GM04504 (cell line): ENCODE results near the gene TMEM134.
"Not testable (repeated sequence)": the region's sequence is repeated elsewhere in the genome, so short reads cannot be mapped to it uniquely, and the experiment has no call there.

Experiments
- DNase-seq: peaks from one replicate; pipeline ENCODE4 v3.0.0-alpha.2; 2012; ENCODE audit warnings: low read depth

TMEM134 gene

DNA sequence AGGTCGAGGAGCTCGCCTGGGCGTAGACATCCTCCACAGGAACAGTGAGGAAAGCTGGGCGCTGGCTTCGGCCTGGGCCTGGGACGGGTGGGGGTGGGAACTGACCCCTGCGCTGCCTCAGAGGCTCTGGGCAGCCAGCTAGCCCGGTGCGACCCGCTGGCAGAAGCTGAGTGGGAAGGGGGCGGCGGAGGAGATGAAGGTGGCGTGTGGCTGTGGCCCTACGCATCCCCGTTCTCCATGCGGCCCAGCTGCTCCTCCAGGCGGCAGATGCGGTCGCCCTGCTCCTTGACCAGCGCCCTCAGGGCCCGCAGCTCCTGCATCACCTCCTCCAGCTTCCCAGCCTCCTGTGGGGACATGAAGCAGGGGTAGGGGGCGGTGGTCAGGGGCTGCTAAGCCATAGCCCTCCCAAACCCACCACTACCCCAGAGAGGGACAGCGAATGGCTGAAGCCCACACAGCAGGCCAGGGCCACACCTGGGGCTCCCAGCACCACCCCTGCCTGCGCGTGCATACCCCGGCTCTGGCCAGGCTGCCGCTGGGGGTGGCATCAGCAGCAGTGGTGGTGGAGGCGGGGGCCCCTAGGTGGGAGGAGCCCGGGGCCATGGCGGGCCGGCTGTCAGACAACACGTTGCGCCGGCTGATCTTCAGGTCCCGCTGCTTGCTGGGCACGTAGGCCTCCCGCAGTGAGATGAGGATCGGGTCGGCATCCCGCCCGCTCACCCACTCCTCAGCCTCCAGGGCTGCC is 30.7 kb downstream of the TMEM134 start:
- DNase-seq: no peak

DNA sequence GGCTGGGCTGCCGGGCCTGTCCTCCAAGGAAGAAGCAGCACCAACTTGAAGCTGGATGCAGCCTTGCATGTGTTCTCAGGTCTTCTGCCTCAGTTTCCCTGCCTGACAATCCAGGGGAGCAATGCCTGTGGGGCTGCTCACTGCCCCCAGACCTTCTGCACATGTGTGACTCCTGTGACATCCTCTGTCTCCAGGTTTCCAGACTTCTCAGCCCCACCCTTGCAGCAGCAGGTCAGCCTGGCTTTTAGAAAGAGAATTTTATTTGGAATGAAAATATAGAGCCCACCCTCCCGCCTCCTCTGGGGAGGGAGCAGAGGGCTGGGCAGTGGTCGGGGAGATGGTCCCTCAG is 31.3 kb downstream of the TMEM134 start:
- no peak for DNase-seq

DNA sequence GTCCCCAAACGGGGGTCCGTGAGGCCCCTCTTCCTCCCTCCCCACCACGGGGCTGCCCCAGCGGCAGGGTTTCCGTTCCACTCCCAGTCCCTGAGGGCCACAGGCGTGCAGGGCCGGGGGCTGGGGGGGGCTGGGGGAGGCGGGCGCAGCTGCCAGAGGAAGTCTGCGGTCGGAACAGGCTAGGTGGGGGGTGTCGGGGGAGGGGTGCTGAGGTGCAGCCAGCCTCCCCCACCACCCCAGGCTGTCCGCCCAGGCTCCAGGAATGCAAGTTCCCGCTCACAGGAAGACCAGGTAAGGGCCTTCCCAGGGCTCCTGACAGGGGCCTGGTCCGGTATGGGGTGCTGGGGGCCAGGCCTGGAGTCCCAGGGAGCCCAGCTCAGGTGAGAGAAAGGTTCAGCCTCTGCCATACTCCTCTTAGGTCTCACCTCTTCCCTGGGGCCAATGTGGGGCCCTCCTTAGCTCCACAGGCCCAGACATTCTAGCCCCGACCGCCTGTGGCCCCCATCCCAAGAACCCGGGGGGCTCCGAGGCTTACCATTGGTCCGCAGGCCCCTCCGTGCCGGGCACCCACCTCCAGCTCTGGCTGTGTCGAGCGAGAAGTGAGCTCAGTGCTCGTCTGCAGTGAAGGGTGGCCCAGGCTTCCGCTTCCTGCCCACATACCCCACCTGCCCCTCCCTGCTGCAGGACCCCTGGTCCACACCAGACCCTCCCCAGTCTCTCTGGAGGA is 31.8 kb downstream of the TMEM134 start, which contains the start of gene PTPRCAP:
Gene PTPRCAP, minus strand, starts transcription at position 601 of the 727 bp plus-strand sequence. Its CDS starts 63 bp downstream, at position 538.
- no peak for DNase-seq

DNA sequence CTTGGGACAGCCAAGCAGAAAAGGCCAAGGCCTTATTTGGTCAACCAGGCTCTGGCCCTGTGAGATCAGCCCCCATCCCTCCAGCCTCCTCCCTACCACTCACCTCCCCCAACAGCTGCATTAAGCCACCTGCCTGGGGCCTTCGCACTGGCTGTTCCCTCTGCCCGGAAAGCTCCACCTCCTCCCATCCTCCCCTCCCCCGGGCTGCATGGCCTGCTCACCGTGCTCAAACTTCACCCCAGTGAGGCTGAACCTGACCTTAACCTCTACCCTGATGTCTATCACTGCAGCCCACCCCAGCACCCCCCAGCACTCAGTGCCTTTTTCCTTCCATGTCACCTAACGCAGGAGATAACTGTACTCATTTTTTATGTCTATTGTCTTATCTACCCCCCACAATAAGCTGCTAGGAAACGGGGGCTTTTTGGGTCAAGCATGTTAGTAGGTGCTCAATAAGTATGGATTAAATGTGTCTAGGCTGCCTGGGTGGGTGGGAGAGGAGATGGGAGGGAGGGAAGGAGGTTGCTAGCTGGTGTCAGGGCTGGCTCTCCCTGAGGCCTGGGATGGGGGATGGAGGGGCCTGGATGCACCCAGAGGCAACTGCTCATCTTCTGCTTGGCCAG is 32.5 kb downstream of the TMEM134 start:
- DNase-seq: no peak

DNA sequence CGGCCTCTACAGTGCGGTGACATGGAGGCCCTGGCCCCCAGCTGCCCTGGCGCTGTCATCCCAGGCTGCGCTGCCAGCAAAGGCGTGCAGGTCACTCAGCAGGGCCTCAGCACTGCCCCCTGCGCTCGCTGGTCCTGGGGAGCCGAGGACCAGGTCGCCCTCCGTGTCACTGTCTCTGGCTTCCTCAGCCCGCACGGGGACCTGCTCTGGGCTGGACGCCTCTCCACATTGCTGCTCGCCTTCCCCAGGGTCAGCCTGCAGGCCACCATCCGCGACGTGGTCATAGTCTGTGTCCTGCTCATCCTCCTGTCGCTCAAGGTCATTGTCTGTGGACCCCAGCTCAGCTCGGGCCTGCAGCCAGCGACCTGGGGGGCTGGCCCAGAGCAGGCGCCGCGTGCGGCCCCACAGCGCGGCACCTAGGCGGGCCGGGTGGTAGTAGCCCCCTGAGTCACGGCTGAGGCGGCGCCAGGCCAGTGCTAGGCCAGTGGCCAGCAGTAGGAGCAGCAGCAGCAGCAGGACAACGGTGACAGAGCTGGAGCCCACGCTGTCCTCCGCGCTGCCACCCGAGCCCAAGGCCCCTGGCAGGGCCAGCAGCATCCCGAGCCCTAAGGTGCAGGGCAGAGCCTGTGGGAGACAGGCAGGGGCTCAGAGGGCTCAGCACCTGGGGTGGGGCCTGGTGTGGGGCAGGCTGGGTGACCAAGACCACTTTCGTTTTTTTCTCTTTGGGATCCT is 33.2 kb downstream of the TMEM134 start:
- DNase-seq: no peak

DNA sequence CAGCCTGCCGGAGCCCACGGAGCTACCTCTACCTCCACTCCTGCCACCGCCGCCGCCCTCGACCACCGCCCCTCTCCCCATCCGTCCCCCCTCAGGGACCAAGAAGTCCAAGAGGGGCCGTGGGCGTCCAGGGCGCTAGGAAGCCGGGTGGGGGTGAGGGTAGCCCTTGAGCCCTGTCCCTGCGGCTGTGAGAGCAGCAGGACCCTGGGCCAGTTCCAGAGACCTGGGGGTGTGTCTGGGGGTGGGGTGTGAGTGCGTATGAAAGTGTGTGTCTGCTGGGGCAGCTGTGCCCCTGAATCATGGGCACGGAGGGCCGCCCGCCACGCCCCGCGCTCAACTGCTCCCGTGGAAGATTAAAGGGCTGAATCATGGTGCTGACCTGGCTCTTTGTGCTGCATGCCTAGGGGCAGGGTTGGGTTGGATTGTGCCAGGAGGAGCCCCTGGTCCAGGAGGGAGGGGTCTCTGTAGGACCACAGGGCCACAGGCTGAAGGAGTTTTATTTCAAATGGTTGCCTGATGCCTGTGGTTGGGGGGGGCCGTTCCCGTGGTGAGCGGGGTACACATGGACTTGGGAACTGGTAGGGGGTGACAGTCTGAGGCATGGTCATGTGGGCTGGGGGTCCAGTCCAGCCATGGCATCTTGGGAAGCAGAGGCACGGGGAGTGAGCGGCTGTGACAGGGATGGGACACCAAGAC is 33.9 kb downstream of the TMEM134 start:
- no peak for DNase-seq

DNA sequence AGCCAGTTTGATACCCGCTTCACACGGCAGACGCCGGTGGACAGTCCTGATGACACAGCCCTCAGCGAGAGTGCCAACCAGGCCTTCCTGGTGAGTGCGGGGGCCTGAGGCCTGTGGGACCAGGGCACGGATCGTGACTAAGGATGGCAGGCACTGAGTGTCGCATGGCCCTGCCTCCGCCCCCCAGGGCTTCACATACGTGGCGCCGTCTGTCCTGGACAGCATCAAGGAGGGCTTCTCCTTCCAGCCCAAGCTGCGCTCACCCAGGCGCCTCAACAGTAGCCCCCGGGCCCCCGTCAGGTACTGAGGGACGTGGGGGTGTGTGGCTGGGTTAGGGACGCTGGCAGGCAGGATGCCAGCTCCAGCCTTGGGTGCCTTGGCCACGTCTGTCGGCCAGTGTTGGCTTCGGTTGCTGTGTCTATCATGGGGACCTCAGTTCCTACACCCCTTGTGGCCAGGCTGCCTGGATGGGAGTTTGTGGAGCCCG is 34.6 kb downstream of the TMEM134 start:
- DNase-seq: no peak

DNA sequence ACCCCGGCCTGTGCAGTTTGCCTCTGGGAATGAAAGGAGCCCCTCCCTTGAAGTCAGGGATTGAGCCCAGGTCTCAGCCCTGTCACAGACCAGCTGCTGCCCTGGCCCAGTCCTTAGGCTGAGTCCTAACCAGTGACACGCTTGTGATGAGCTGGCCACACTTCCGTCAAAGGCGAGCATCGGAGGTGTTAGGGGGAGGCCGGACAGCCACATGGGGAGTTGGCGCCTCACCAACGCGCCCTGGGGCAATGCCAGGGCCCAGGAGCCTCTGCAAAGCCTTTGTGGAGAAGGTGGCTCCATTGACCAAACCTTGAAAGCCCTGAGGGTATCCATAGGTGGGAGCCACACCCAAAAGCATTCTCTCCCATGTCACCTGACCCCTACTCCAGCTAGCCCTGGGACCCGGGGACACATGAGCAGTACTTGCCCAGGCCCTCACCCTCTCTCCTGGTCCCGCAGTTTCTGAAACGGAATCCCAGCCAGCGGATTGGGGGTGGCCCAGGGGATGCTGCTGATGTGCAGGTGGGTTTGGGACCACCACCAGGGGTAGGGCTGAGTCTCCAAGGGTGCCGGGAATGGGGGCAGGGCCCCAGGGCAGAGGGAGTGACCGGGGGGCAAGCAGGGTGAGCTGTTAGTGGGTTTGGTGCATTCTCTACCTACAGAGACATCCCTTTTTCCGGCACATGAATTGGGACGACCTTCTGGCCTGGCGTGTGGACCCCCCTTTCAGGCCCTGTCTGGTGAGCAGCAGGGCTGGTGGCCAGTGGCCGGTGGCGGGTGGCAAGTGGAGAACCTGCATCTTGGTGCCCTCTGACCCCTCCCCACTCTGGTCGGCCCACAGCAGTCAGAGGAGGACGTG is 35.3 kb downstream of the TMEM134 start:
- DNase-seq: no peak

DNA sequence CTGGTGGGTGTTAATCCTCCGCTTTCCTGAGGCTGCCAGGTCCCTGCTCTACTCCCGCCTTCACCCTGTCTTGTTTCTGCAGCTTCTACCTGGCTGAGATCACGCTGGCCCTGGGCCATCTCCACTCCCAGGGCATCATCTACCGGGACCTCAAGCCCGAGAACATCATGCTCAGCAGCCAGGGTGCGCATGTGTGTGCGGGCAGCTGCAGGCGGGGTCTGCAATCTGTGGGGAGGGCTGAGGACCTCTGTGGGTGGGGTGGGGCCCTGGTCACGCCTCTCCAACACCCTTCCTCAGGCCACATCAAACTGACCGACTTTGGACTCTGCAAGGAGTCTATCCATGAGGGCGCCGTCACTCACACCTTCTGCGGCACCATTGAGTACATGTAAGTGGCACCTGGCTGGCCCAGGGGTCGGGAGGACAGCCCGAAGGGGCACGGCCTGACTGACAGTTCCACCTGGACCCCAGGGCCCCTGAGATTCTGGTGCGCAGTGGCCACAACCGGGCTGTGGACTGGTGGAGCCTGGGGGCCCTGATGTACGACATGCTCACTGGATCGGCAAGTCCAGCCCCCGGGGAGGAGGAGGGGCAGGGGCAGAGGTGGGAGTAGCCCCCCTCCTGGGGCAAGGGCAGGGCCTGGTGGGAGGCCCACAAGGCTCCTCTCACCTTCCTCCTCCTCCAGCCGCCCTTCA is 36.2 kb downstream of the TMEM134 start:
- no peak for DNase-seq

DNA sequence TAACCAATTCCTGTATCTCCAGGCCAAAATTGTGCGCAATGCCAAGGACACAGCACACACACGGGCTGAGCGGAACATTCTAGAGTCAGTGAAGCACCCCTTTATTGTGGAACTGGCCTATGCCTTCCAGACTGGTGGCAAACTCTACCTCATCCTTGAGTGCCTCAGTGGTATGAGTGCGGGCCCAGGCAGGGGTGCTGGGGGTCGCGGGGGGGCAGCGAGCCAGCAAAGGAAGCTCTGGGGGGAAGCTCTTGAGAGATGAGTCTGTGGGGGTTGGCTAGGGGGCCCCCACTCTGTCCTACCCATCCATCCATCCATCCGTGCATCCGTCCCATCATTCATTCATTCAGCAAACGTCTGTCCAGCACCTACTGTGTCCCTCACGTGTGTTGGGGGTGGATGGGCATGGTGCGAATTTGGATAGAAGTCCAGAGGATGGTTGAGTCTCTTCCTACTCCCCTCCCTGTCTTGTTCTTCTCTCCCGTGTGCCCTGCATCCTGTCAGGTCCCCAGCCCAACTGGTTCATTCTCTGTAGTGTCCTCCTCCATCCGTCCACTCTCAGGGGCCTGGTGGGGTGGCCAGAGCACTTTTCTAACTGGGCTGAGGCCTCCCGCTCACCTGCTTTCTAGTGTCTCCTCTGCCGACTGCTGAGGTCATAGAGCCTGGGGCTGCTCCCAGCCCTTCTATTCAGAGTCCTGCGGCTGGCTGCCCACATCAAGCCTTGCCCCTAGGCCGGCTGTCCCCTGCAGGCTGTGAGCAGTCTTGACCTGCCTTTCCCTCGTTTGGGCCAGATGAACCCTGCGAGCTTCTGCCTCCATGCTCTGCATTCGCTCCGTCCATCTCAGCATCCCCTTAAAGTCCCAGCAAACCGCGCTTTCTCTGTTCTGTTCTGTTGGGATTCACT is 37.5 kb downstream of the TMEM134 start:
- DNase-seq: no peak

DNA sequence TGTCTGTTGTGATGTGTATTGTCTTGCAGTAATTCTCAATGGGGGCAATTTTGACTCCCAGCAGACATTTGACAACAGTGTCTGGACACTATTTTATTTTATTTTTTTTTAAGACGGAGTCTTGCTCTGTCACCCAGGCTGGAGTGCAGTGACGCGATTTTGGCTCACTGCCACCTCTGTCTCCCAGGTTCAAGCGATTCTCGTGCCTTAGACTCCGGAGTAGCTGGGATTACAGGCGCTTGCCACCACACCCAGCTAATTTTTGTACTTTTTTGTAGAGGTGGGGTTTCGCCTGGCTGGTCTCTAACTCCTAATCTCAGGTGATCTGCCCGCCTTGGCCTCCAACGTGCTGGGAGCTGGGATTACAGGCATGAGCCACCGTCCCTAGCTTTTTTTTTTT is 39.3 kb downstream of the TMEM134 start:
- DNase-seq: no peak

DNA sequence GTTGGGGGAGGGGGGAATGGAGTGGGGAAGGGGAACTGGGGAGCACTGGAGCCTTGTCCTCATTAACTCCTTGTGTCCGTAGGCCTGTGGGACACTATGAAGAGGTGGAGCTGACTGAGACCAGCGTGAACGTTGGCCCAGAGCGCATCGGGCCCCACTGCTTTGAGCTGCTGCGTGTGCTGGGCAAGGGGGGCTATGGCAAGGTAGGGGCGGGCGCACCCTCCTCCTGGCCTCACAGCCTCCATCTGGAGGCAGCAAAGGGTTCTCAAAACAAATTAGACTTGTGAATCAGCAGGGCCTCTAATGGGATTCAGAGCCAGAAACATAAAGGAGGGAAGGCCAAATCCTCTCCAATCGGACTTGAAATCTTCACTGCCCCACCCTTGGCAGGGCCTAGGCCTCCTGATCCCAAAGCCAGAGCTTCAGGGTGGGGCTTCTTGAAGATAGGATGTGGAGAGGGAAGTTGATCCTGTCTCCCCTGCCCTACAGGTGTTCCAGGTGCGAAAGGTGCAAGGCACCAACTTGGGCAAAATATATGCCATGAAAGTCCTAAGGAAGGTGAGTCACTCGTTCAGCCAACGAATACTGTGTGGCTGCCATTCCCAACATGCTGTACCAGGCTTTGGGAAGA is 39.9 kb downstream of the TMEM134 start:
- no peak for DNase-seq

DNA sequence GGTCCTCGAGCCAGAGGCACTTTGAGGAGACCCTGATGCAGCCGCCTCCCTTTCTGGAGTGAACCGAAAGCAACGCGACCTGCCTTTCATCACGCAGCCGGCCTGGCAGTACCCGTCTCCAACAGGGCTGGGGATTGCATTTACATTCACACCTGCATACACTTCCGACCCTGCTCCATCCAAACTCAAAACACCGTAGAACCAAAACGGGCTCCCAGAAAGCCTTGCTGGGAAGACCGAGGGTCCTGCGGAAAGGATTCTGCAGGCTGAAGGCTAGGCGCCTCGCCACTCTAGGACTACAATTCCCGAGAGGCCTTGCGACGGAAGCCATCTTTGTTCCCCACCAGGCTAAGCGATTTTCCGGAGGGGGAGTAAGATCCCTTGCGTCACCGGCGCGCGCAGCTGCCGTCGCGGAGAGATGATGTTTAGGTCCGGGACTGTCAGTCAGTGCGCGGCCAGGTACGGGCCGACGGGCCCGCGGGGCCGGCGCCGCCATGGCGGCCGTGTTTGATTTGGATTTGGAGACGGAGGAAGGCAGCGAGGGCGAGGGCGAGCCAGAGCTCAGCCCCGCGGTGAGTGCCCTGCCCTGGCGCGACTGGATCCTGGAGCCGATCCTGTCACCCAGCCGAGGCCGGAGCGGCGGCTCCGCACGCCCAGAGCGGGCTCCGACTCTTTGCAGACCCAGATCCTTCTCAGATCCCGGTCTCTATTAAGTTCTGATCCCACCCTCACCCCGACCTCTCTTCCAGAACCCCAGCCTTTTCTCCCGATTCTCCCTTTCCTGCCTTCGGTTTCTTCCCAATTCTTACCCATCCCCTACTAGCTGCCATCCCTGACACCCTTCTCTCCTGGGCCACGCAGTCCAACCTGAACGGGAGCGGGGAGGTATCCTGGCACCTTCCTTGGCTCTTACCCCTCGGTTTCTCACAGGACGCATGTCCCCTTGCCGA is 40.7 kb downstream of the TMEM134 start, which contains the start of gene RPS6KB2:
Gene RPS6KB2, plus strand, starts transcription at position 443 of the 950 bp plus-strand sequence. Its CDS starts 52 bp downstream, at position 495.
- peak; percentile 93 for DNase-seq

DNA sequence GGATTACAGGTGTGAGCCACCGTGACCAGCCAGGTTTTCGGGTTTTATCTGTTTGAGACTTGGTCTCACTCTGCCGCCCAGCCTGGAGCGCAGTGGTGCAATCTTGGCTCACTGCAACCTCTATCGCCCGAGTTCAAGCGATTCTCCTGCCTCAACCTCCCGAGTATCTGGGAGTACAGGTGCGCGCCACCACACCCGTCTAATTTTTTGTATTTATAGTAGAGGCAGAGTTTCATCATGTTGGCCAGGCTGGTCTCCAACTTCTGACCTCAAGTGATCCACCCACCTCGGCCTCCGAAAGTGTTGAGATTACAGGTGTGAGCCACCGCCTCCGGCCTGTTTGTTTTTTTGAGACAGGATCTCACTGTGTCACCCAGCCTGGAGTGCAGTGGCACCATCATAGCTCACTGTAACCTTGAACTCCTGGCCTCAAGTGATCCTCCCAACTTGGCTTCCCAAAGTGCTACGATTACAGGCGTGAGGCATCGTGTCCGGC is 41.6 kb downstream of the TMEM134 start:
- DNase-seq: not testable (repeated sequence)

DNA sequence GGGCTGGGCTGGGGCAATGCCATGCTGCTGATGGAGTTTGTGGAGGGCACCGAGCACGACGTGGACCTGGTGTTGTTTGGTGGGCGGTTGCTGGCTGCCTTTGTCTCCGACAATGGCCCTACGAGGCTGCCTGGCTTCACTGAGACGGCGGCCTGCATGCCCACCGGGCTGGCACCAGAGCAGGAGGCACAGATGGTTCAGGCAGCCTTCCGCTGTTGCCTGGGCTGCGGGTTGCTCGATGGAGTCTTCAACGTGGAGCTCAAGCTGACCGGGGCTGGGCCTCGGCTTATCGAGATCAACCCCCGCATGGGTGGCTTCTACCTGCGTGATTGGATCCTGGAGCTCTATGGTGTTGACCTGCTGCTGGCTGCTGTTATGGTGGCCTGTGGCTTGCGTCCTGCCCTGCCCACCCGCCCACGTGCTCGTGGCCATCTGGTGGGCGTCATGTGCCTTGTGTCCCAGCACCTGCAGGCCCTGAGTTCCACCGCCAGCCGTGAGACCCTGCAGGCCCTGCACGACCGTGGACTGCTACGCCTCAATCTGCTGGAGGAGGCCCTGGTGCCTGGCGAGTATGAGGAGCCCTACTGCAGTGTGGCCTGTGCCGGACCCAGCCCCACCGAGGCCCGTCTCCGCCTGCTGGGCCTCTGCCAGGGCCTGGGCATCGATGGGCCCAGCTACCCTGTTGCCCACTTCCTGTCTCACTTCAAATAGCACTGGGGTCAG is 45.0 kb downstream of the TMEM134 start:
- DNase-seq: no peak

DNA sequence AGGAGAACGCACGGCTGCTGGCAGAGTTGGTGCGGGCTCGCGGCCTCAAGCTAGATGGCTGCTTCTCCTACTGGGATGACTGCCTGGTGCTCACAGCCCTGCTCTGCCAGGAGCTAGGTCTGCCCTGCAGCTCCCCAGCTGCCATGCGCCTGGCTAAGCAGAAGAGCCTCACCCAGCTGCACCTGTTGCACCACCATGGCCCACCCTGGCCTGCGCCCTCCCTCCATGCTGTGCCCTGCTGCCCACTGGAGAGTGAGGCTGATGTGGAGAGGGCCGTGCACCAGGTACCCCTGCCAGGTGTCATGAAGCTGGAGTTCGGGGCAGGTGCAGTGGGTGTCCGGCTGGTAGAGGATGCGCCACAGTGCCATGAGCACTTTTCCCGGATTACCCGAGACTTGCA is 45.6 kb downstream of the TMEM134 start:
- no peak for DNase-seq
